ENCODE data around the gene CELSR2. TPM values are rescaled to one million over a fixed set of nuclear protein-coding genes. Genes with fewer than 3 reads are reported as not detected.

Gene CELSR2
- 0.43 and 1.2 TPM in 2 replicates for total RNA-seq

GRCh38 chr1:109248797-109249629 is at the start of gene CELSR2:
TSS of gene CELSR2 (plus strand) at chr1:109249539. CDS start at chr1:109250080, 541 bp downstream.

GRCh38 chr1:109213824-109214693 is 35.3 kb upstream of the CELSR2 start, which contains the start of gene SARS1:
TSS of gene SARS1 (plus strand) at chr1:109213918. CDS start at chr1:109213993, 75 bp downstream.

GRCh38 chr1:109282952-109283747 is 33.8 kb downstream of the CELSR2 start, which contains the start of gene PSRC1:
TSS of gene PSRC1 (minus strand) at chr1:109283145.

GRCh38 chr1:109306832-109307273 is 57.5 kb downstream of the CELSR2 start, which contains the start of gene MYBPHL:
TSS of gene MYBPHL (minus strand) at chr1:109307011. CDS start at chr1:109306991, 20 bp downstream.

Other genes with a start within 250 kb of the CELSR2 start
- 6.2 and 9.5 TPM in 2 replicates for gene WDR47, start 207.4 kb upstream of the CELSR2 start, total RNA-seq
- 23.9 and 72.1 TPM in 2 replicates for gene TAF13, start 173.5 kb upstream of the CELSR2 start, total RNA-seq
- gene TMEM167B, start 158.8 kb upstream of the CELSR2 start, total RNA-seq, result 16.3 and 22.6 TPM in 2 replicates
- not detected in 2 replicates for gene ELAPOR1, start 135.4 kb upstream of the CELSR2 start, total RNA-seq
- gene SARS1, start 35.6 kb upstream of the CELSR2 start, total RNA-seq, result 220 and 297 TPM in 2 replicates
- gene PSRC1, start 33.6 kb downstream of the CELSR2 start, total RNA-seq, result 5.3 and 9.9 TPM in 2 replicates
- gene MYBPHL, start 57.5 kb downstream of the CELSR2 start, total RNA-seq, result not detected in 2 replicates
- gene SORT1, start 148.4 kb downstream of the CELSR2 start, total RNA-seq, result 4.9 and 5.6 TPM in 2 replicates
- gene PSMA5, start 176.9 kb downstream of the CELSR2 start, total RNA-seq, result 28.9 and 32.3 TPM in 2 replicates
- gene SYPL2, start 217.0 kb downstream of the CELSR2 start, total RNA-seq, result 0.23 and 1.4 TPM in 2 replicates
- gene ATXN7L2, start 234.4 kb downstream of the CELSR2 start, total RNA-seq, result 5.8 and 6.2 TPM in 2 replicates
- 6.0 and 7.4 TPM in 2 replicates for gene CYB561D1, start 244.6 kb downstream of the CELSR2 start, total RNA-seq

All from pericardium fibroblast (primary cell).